Amniotic epithelial cell (primary cell): Measurements from ENCODE around the gene ZNF248.

Experiments used
- DNase-seq: peaks from one replicate; pipeline ENCODE4 v3.0.0-alpha.2; 2010; ENCODE audit warnings: low read depth

Gene ZNF248

DNA sequence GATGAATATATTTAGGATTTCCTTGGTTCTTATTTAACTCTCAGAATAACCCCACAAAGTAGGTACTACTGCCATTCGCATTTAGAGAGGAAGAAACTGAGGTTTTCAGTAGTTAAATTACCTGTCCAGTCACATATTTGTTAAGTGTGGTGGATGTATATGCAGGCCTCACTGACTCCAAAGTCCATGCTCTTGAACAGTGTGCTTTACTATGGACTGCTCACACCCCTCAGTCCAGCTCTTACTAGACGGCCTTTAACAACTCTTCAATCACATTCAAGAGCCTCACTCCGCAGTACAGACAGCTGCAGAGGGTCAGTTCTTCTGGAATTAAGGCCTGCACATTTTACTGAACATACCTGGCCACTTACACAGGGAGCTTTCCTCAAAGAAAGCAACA lies 36.2 kb downstream of the ZNF248 start:
- DNase-seq: no peak

GRCh38 chr10:37819797-37820196 lies 37.6 kb downstream of the ZNF248 start:
- DNase-seq: no peak

GRCh38 chr10:37816290-37816689 lies 41.1 kb downstream of the ZNF248 start:
- DNase-seq: no peak

DNA sequence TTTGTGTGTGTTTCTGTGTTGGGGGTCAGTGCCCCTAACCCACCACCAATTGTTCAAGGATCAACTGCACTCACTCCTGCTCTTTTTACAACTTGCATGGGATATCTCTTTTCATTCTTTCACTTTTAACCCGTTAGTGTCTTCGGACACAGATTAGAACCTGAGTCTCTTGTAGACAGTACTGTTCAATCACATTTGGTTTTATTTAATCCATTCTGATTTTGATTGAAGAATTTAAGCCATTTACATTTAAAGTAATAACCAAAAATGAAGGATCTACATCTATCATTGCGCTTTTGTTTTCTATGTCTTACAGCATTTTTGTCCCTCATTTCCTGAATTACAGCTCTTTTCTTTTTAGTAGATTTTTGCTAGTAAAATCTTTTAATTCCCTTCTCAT lies 43.6 kb downstream of the ZNF248 start:
- no peak for DNase-seq

GRCh38 chr10:37812290-37812689 lies 45.1 kb downstream of the ZNF248 start:
- no peak for DNase-seq

DNA sequence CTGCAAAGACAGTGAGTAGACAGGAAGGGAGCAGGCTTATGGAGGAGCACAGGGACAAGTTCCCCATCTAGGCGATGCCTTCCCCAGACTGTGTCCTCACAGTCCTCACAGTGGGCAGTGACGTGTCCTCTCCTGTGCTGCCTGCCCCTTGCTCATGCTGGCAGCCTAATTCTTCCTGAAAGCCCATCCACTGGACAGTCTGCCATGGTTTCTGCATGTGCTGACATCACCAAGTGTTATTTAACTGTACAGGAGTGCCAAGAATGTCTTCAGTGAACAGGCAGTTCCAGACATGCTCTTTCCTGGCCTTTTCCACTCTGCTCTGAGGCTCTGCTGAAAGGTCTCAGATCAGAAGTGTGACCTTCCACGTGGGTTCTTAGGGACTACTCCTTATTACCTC lies 54.1 kb downstream of the ZNF248 start:
- no peak for DNase-seq

- DNase-seq: no peak
Measured at GRCh38 chr10:37801557-37801956, 55.9 kb downstream of the ZNF248 start.

GRCh38 chr10:37794305-37794976 lies 63.0 kb downstream of the ZNF248 start:
- DNase-seq: no peak

- DNase-seq: no peak
Measured at GRCh38 chr10:37789590-37789989, 67.8 kb downstream of the ZNF248 start.

DNA sequence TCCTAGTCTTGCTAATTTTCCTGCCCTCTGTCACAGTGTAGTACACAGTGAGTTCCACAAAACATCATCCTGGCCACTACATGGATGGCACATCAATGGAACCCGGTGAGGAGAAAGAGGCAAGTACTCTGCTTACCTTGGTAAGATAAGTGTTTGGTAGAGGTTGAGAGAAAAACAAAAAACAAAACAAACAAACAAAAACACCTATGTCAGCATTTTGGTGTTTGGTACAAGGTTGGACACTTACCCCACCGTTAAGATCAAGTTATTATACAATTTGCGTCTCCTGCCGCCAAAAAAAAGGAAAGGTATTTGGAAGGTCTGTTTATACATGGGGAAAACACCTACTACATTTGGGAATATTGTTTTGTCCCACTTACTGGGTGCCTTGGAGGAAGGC lies 72.7 kb downstream of the ZNF248 start:
- DNase-seq: no peak

DNA sequence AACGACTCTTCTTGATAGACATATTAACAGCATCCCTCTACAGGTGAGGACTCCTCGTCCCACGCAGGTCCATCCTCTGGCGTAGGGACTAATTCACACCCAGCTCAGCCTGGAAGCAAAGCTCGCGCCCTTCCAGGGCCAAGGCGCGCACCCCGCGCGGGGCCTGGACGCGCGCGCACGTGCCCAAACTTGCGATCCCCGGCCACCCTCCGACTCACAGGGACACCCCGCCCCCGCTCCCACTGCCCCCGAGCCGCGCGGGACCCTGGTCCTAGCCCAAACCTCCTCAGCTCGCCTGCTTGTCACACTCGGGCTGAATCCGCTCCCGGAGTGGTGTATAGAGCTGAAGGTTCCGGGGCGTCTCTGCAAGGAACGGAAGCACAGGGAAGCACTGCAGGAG lies 76.9 kb downstream of the ZNF248 start:
- no peak for DNase-seq

- DNase-seq: no peak
Measured at GRCh38 chr10:37777056-37777455, 80.4 kb downstream of the ZNF248 start.

- DNase-seq: no peak
Measured at GRCh38 chr10:37775612-37776011, 81.8 kb downstream of the ZNF248 start.

GRCh38 chr10:37774351-37774750 lies 83.1 kb downstream of the ZNF248 start:
- no peak for DNase-seq

GRCh38 chr10:37765216-37765615 lies 92.2 kb downstream of the ZNF248 start:
- no peak for DNase-seq

- DNase-seq: no peak
Measured at GRCh38 chr10:37763132-37763531, 94.3 kb downstream of the ZNF248 start.

DNA sequence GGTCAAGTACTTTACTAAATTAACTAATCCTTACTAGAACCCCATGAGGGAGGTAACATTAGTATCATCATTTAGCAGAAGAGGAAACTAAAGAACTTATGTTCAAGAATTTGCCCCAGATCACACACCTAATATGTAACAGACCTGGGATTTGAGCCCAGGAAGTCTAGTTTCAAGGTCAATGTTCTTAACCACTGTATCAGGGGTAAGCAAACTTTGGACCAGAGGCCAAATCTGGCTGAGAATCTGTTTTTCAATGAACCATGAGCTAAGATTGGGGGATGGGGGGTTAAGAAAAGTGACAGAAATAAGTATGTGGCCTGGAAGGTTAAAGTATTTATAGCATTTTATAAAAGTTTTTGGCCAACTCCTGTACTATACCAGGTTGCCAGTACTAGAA lies 95.1 kb downstream of the ZNF248 start:
- no peak for DNase-seq

DNA sequence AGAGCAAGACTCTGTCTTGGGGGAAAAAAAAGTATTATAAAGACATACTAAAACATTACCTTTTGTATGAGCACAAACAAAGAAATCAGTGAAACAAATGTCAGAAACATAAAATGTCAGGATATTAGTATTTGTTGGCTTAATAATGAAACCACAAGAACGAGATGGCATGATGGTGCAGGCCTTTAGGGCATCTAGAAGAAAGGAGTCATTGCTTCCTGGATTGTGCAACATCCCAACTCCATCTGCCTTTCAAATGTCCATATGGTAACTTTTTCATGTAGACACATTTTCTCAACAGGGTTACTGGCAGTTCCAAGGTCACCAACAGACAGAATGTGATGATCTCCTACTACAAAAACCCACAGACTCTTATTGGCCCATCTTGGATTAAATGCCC lies 96.6 kb downstream of the ZNF248 start:
- DNase-seq: no peak

GRCh38 chr10:37758074-37758473 lies 99.3 kb downstream of the ZNF248 start:
- DNase-seq: no peak

GRCh38 chr10:37754538-37755323 lies 102.7 kb downstream of the ZNF248 start:
- DNase-seq: no peak

GRCh38 chr10:37752334-37752875 lies 105.0 kb downstream of the ZNF248 start:
- no peak for DNase-seq

DNA sequence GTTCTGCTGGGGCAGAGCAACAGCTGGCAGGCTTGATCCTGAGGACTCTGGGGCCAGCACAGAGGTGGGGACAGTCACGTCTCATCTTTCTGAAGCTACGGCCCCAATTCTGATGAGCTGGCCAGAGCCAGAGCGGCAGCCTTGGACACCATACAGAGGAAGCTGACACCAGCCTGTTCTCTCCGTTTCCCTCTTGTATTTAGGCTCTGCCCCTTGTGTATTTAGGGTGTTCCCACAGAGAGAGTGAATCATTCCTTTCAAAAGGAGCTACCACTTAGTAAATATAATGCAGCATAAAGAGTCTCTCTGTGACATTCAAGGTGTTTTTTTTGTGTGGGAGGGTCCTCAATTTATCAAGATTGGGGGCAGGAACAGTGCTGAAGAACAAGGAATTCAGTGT lies 109.2 kb downstream of the ZNF248 start:
- DNase-seq: no peak

DNA sequence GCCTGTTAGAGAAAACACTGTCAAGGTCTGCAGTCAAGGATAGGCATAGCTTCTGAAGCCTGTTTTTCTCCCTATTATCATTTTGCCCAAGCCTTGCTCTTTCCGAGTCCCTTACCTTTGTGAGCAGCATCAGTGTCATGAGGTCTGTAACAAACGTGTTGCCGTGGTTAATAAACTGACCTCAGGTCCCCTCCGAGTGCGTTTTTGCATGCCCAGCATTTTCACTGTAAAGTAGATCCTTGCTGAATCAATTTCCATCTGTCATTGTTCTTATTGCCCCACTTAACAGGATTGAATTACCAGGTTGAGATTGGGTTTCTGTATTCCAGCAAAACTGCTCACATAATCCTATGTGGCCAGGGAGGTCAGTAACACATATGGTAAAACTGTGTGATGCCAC lies 110.3 kb downstream of the ZNF248 start:
- no peak for DNase-seq

GRCh38 chr10:37741831-37742230 lies 115.6 kb downstream of the ZNF248 start:
- DNase-seq: no peak
